Measurements from ENCODE around the gene MR1.
"Not testable (repeated sequence)": the region's sequence is repeated elsewhere in the genome, so short reads cannot be mapped to it uniquely, and the experiment has no call there.

MR1 gene

DNA sequence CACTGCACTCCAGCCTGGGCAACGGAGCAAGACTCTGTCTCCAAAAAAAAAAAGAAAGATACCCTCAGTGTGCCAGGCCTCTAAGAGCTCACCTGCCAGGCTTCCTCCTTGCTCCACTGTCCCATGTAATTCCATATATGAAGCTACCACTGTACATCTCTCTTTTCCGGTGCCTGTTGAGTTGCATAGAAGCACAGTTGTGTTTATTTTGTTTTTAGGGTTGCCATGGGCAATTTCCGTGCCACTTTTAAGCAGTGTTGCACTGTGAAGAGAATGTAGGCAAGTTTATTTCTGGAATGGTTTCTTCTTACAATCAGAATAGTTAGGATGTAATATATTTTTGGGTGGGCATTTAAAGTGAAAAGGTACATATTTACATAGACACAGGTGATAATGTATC, 23.3 kb downstream of the MR1 start:
- Histone ChIP-seq H3K36me3 (no peaks in the 10 kb centered on the region), H3K4me3 (ENCODE audit: low read depth, low read length) (no peak overlapping the region), H3K9me3 (ENCODE audit: severe bottlenecking) (no peaks in the 10 kb centered on the region), H3K27ac (no peak overlapping the region), H3K27me3 (ENCODE audit: insufficient read depth, low read depth, severe bottlenecking) (no peaks in the 10 kb centered on the region)
- no peak for TF ChIP-seq CTCF (IDR thresholded peaks at IDR 0.05; ENCODE audit: low read depth, low read length)
- no peak for DNase-seq

- no peak overlapping the region for H3K27ac ChIP-seq
- DNase-seq: no peak
- no peaks in the 10 kb centered on the region for H3K27me3 ChIP-seq (ENCODE audit: insufficient read depth, low read depth, severe bottlenecking)
- no peak for TF ChIP-seq CTCF (IDR thresholded peaks at IDR 0.05; ENCODE audit: low read depth, low read length)
- no peaks in the 10 kb centered on the region for H3K36me3 ChIP-seq
- H3K9me3 ChIP-seq (ENCODE audit: severe bottlenecking): no peaks in the 10 kb centered on the region
- no peak overlapping the region for H3K4me3 ChIP-seq (ENCODE audit: low read depth, low read length)
Measured at GRCh38 chr1:181059435-181059834, 25.7 kb downstream of the MR1 start.

- no peaks in the 10 kb centered on the region for H3K9me3 ChIP-seq (ENCODE audit: severe bottlenecking)
- no peak overlapping the region for H3K4me3 ChIP-seq (ENCODE audit: low read depth, low read length)
- H3K27me3 ChIP-seq (ENCODE audit: insufficient read depth, low read depth, severe bottlenecking): no peaks in the 10 kb centered on the region
- no peak for DNase-seq
- H3K36me3 ChIP-seq: no peaks in the 10 kb centered on the region
- H3K27ac ChIP-seq: no peak overlapping the region
- no peak for TF ChIP-seq CTCF (IDR thresholded peaks at IDR 0.05; ENCODE audit: low read depth, low read length)
Measured at GRCh38 chr1:181060066-181060465, 26.3 kb downstream of the MR1 start.

- H3K36me3 ChIP-seq; H3K9me3 ChIP-seq (ENCODE audit: severe bottlenecking): not testable (repeated sequence)
Measured at GRCh38 chr1:181060947-181061346, 27.2 kb downstream of the MR1 start.

GRCh38 chr1:181061487-181061886, 27.7 kb downstream of the MR1 start:
- Histone ChIP-seq H3K36me3 (no peaks in the 10 kb centered on the region), H3K4me3 (ENCODE audit: low read depth, low read length) (no peak overlapping the region), H3K27ac (no peak overlapping the region), H3K9me3 (ENCODE audit: severe bottlenecking) (no peaks in the 10 kb centered on the region), H3K27me3 (ENCODE audit: insufficient read depth, low read depth, severe bottlenecking) (no peaks in the 10 kb centered on the region)
- DNase-seq: no peak
- TF ChIP-seq CTCF (IDR thresholded peaks at IDR 0.05; ENCODE audit: low read depth, low read length): no peak

More at GRCh38 chr1:181060947-181061346, 27.2 kb downstream of the MR1 start:
- not testable (repeated sequence) for DNase-seq; H3K27ac ChIP-seq; H3K27me3 ChIP-seq (ENCODE audit: insufficient read depth, low read depth, severe bottlenecking); H3K4me3 ChIP-seq (ENCODE audit: low read depth, low read length)

DNA sequence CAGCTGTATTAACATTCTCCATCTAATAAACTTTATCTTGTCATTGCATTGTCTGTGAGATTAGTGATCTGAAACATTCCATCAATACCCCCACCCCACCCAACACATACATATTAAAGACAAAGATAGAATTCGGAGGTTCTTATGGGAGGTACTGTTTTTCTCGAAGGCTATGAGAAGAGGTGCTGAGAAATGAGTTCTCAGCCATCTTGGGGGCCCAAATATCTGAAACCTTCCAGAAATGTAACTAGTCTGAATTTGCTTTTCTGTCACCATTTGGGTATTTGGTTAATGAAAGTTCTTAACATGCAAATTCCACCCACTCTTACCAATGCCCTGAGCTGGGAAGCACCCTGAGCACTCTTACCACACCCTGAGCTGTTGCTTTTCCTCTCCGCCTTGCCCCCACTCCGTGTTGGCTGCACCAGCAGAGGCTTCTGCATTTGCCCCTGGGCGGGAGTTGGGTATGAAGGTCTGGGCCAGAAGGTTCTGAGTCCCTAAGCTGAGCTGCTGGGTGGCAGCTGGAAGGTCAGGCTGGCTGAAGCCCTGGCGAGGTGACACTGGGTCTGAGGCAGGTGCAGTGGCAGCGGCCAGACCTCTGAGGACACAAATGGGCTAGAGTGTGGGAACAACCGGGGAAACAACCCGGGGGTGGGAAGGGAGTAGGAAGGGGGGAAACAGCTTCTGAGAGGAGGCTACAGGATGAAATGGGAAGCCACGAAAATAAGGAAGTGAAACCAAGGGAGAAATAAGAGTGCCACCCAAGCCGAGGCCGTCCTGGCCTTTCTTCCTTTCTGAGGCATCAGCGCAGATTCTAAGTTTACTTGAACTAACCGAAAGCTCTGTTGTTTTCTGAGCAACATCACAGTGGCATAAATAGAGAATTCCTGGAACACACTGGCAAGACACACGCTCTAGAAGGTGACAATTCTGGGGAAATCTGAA, 28.4 kb downstream of the MR1 start:
- Histone ChIP-seq H3K36me3 (no peaks in the 10 kb centered on the region), H3K27ac (no peak overlapping the region), H3K27me3 (ENCODE audit: insufficient read depth, low read depth, severe bottlenecking) (no peaks in the 10 kb centered on the region), H3K9me3 (ENCODE audit: severe bottlenecking) (no peaks in the 10 kb centered on the region), H3K4me3 (ENCODE audit: low read depth, low read length) (no peak overlapping the region)
- no peak for TF ChIP-seq CTCF (IDR thresholded peaks at IDR 0.05; ENCODE audit: low read depth, low read length)
- no peak for DNase-seq

Data from WERI-Rb-1 (cell line).